Astrocyte (in vitro differentiated cells and primary cell): ENCODE data around the gene GRAMD2A. TPM values are rescaled to one million over a fixed set of nuclear protein-coding genes. Genes with fewer than 3 reads are reported as not detected.
A peak's percentile ranks its signal among the peaks of the same experiment; 100 is the strongest.

Experiments
- DNase-seq: peaks from one replicate; pipeline ENCODE4 v3.0.0-alpha.2; 2010; ENCODE audit warnings: low read depth
- FAIRE-seq: peaks from 2 replicates; lab custom pipeline; 2011; peaks lifted over from hg19 to GRCh38; lab: Jason Lieb, UNC
- H2AFZ ChIP-seq: 2 replicates; pipeline ENCODE4 v1.6.0; 2012; ENCODE audit warnings: low read depth, low read length, inconsistent platforms
- H3K27ac ChIP-seq: 2 replicates; pipeline ENCODE4 v1.5.1; 2011; ENCODE audit warnings: low read depth, low read length, inconsistent platforms
- H3K27me3 ChIP-seq: 2 replicates; pipeline ENCODE4 v1.6.0; 2011; ENCODE audit warnings: low read length, inconsistent platforms; ENCODE audit not compliant: insufficient read depth
- H3K36me3 ChIP-seq: 2 replicates; pipeline ENCODE4 v1.5.1; 2011; ENCODE audit warnings: low read length, inconsistent platforms; ENCODE audit not compliant: insufficient read depth
- H3K4me1 ChIP-seq: 2 replicates; pipeline ENCODE4 v1.5.1; 2011; ENCODE audit warnings: low read length, inconsistent platforms; ENCODE audit not compliant: insufficient read depth
- H3K4me2 ChIP-seq: 2 replicates; pipeline ENCODE4 v1.6.0; 2012; ENCODE audit warnings: low read length, inconsistent platforms
- H3K4me3 ChIP-seq: 2 replicates; pipeline ENCODE4 v1.5.1; 2011; ENCODE audit warnings: low read depth, mild to moderate bottlenecking, low read length, inconsistent platforms; ENCODE audit not compliant: insufficient read depth
- H3K79me2 ChIP-seq: 2 replicates; pipeline ENCODE4 v1.6.0; 2012; ENCODE audit warnings: mild to moderate bottlenecking, low read length, inconsistent platforms; ENCODE audit not compliant: insufficient read depth
- H3K9ac ChIP-seq: 2 replicates; pipeline ENCODE4 v1.6.0; 2012; ENCODE audit warnings: mild to moderate bottlenecking, low read length, inconsistent platforms
- H3K9me3 ChIP-seq: 2 replicates; pipeline ENCODE4 v1.5.1; 2012; ENCODE audit warnings: low read depth, mild to moderate bottlenecking, low read length, inconsistent platforms; ENCODE audit not compliant: insufficient read depth
- H4K20me1 ChIP-seq: 2 replicates; pipeline ENCODE4 v1.6.0; 2012; ENCODE audit warnings: low read length, inconsistent platforms; ENCODE audit not compliant: insufficient read depth
- H3K27ac Mint-ChIP-seq: one replicate; pipeline ENCODE4 v1.8.0; 2021; ENCODE audit warnings: mild to moderate bottlenecking, mixed read lengths; ENCODE audit not compliant: unreplicated experiment
- H3K27me3 Mint-ChIP-seq: one replicate; pipeline ENCODE4 v1.8.0; 2021; ENCODE audit warnings: low read depth, mixed read lengths; ENCODE audit not compliant: unreplicated experiment
- H3K36me3 Mint-ChIP-seq: one replicate; pipeline ENCODE4 v1.8.0; 2021; ENCODE audit warnings: low read depth, mixed read lengths; ENCODE audit not compliant: unreplicated experiment
- H3K4me1 Mint-ChIP-seq: one replicate; pipeline ENCODE4 v1.8.0; 2021; ENCODE audit warnings: low read depth, mixed read lengths; ENCODE audit not compliant: unreplicated experiment
- H3K4me3 Mint-ChIP-seq: one replicate; pipeline ENCODE4 v1.8.0; 2021; ENCODE audit warnings: mild to moderate bottlenecking, moderate library complexity, mixed read lengths; ENCODE audit not compliant: unreplicated experiment
- H3K9me3 Mint-ChIP-seq: one replicate; pipeline ENCODE4 v1.8.0; 2021; ENCODE audit warnings: mild to moderate bottlenecking, mixed read lengths; ENCODE audit not compliant: unreplicated experiment
- EZH2 ChIP-seq: IDR thresholded peaks from 2 replicates; pipeline ENCODE4 v1.6.1; 2012; ENCODE audit warnings: mild to moderate bottlenecking, low read length, inconsistent platforms; ENCODE audit not compliant: insufficient read depth
- total RNA-seq: library from RNA; stranded (reverse); gene quantifications from 2 replicates; pipeline ENCODE4 v1.2.1, GENCODE V29; 2021
- TF ChIP-seq, protein P1 (sequence below): IDR thresholded peaks from 2 replicates; pipeline ENCODE4 v1.5.1; 2011; ENCODE audit warnings: low read depth, mild to moderate bottlenecking, inconsistent platforms, low read length, moderate library complexity; ENCODE audit not compliant: insufficient read depth

GRAMD2A gene
- total RNA-seq, 1 donor from 2014 or later, result 0.68 TPM

DNA sequence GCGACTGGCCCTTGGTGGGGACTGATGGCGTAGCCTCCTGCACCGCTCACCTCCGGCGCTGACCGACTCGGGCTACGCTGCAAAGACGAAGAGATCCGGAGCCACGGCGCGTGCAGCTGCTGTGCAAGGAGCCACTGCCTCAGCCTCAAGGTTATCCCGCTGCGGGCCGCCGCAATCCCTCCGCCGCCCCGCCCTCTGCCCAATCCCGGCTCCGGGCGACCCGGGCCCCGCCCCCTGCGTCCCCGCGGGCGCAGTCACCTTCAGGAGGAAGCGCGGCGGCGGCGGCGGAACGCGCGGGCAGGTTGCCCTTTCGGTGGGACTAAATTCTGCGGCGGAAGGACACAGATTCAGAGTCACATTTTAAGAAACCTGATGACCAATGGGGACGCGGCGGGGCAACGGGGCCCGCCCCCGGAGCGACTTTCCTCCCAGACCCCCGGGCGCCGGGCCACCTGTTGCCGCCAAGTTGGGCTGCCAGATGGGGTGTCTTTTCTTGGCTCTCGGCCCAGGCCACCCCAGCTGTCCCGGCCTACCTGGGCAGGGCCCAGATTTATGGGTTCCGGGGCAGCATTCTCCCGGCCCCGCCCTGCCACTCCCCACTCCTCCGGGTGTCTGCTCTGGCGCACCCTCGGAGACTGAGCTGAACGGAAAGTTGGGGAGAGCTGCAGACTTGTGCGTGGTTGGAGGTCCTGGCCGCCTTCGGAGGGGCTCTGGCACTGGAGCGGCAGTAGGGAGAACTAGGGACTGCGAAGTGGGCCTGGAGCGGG is 33.7 kb upstream of the GRAMD2A start, which contains the start of gene PKM:
PKM (minus strand) TSS at position 125 of the 767 bp plus-strand sequence. CDS start 12,093 bp downstream, outside the sequence.
- Histone ChIP-seq H3K79me2 (peaks cover 57% of the 10 kb centered on the region), H3K4me1 (peaks cover 35% of the 10 kb centered on the region), H3K27me3 (no peaks in the 10 kb centered on the region), H3K9ac (peak within 1 kb of the TSS; percentile 98), H3K4me3 (peak within 1 kb of the TSS; percentile 78), H3K9me3 (no peaks in the 10 kb centered on the region), H3K27ac (peak within 1 kb of the TSS; percentile 87), H3K4me2 (peak within 1 kb of the TSS; percentile 90), H3K36me3 (no peaks in the 10 kb centered on the region), H4K20me1 (peaks cover 32% of the 10 kb centered on the region), H2AFZ (peak within 1 kb of the TSS; percentile 74)
- peak within 1 kb of the TSS; percentile 99 for H3K4me3 Mint-ChIP-seq
- no peaks in the 10 kb centered on the region for H3K9me3 Mint-ChIP-seq
- no peak for TF ChIP-seq EZH2
- TF ChIP-seq, protein P1, sequence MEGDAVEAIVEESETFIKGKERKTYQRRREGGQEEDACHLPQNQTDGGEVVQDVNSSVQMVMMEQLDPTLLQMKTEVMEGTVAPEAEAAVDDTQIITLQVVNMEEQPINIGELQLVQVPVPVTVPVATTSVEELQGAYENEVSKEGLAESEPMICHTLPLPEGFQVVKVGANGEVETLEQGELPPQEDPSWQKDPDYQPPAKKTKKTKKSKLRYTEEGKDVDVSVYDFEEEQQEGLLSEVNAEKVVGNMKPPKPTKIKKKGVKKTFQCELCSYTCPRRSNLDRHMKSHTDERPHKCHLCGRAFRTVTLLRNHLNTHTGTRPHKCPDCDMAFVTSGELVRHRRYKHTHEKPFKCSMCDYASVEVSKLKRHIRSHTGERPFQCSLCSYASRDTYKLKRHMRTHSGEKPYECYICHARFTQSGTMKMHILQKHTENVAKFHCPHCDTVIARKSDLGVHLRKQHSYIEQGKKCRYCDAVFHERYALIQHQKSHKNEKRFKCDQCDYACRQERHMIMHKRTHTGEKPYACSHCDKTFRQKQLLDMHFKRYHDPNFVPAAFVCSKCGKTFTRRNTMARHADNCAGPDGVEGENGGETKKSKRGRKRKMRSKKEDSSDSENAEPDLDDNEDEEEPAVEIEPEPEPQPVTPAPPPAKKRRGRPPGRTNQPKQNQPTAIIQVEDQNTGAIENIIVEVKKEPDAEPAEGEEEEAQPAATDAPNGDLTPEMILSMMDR, result no peak
- no peak for FAIRE-seq
- peaks cover 37% of the 10 kb centered on the region for H3K4me1 Mint-ChIP-seq
- DNase-seq, result peak; percentile 99
- H3K36me3 Mint-ChIP-seq, result peaks cover 26% of the 10 kb centered on the region
- H3K27ac Mint-ChIP-seq, result peak within 1 kb of the TSS; percentile 96
- H3K27me3 Mint-ChIP-seq, result no peaks in the 10 kb centered on the region

DNA sequence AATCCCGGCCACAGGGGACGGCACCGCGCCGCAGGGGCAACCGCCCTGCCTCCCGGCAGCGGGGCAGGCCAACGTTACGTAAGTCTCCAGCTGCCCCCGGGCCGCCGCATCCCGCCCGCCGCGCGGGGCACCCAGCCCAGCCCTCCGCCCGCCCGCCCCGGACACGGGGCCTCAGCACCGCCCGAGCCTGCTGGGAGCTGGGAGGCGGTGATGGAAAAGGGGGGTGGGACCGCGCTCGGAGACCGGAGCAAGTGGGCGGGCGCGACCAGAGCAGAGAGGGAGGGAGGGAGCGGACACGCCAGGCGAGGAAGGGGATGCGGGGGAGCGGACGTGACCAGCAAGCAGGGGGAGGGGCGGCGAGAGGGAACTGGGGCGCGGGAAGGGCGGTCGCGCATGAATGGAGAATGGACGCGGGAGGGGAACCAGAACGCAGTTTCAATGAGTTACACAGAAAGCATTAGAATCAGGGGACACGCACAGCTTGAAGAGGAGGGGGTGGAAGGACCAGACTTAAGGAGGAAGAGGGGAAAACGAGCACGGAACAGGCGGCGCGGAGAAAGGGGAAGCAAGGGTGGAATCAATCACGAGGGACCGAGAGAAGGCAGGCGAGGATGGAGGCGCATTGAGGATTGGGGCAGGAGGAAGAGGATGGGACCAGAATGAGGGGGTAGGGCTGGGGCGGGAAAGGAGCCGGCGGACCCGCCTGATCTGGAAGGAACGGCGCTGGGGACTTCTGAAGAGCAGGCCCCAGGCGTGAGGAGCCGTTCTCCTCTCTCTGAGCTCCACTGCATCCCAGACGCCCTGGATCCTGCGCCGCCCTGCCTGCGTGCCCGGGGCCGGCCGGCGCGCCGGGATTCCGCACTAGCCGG is 32.8 kb upstream of the GRAMD2A start:
- no peaks in the 10 kb centered on the region for H3K9me3 Mint-ChIP-seq
- peak overlapping the region; percentile 98 for H3K9ac ChIP-seq
- TF ChIP-seq, protein P1, result no peak
- no peak for TF ChIP-seq EZH2
- peaks cover 29% of the 10 kb centered on the region for H3K36me3 Mint-ChIP-seq
- peak overlapping the region; percentile 90 for H3K4me2 ChIP-seq
- H3K36me3 ChIP-seq, result peaks cover 5% of the 10 kb centered on the region
- H3K27ac ChIP-seq, result peak overlapping the region; percentile 87
- no peaks in the 10 kb centered on the region for H3K27me3 Mint-ChIP-seq
- H4K20me1 ChIP-seq, result peaks cover 41% of the 10 kb centered on the region
- H3K27ac Mint-ChIP-seq, result peak overlapping the region; percentile 96
- H3K4me3 ChIP-seq, result peak overlapping the region; percentile 78
- no peaks in the 10 kb centered on the region for H3K27me3 ChIP-seq
- H2AFZ ChIP-seq, result no peak overlapping the region
- FAIRE-seq (no peak), DNase-seq (peak; percentile 83)
- H3K79me2 ChIP-seq, result peaks cover 63% of the 10 kb centered on the region
- peak overlapping the region; percentile 99 for H3K4me3 Mint-ChIP-seq
- H3K4me1 Mint-ChIP-seq, result peaks cover 43% of the 10 kb centered on the region
- H3K9me3 ChIP-seq, result no peaks in the 10 kb centered on the region
- H3K4me1 ChIP-seq, result peaks cover 41% of the 10 kb centered on the region
